Myocyte (in vitro differentiated cells): ENCODE data around the gene GSX2. TPM values are rescaled to one million over a fixed set of nuclear protein-coding genes. Genes with fewer than 3 reads are reported as not detected.
A peak's percentile ranks its signal among the peaks of the same experiment; 100 is the strongest.
"Not testable (repeated sequence)": the region's sequence is repeated elsewhere in the genome, so short reads cannot be mapped to it uniquely, and the experiment has no call there.

Experiments
- DNase-seq: peaks from one replicate; pipeline ENCODE4 v3.0.0-alpha.2; 2012; ENCODE audit warnings: low read depth
- polyA plus RNA-seq: library from polyadenylated mRNA; unstranded; fragments of >200 nt; gene quantifications from one replicate; pipeline ENCODE4 v1.2.1, GENCODE V29; 2012; ENCODE audit warnings: missing spikeins
- total RNA-seq: library from RNA; depleted of rRNA; stranded (reverse); fragments of >200 nt; gene quantifications from 2 replicates; pipeline ENCODE4 v1.2.3, GENCODE V29; 2014

GSX2 gene
- not detected in 2 replicates for total RNA-seq
- polyA plus RNA-seq: 0.08 TPM

DNA sequence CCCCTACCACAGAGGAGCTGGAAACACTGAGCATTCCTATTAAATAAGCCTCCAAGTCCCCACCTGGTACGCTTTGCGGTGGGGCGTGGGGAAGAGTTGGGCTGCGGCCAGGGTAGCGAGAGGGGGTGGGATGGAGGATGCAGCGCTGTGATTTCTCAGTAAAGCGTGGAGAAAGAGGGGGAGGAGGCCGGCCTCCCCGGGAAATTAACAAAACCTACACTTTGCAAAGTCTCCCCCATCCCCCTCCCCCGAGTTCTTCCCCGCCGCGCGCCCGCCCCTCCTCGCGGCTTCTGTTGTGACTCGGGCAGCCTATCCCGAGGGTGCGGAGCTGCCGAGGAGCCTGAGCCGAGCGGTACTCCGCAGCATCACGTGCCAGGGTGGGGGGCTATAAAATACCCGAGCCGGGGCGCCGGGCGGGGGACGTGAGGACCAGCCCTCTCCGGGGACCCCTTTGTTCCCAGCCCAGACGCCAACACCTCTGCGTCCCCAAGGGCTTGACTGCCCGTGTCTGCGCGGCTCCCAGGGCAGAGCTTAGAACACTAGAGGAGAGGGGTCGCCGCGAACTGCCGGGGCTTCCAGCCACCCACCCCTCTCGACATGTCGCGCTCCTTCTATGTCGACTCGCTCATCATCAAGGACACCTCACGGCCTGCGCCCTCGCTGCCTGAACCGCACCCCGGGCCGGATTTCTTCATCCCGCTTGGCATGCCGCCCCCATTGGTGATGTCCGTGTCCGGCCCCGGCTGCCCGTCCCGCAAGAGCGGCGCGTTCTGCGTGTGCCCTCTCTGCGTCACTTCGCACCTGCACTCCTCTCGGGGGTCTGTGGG lies at the start of gene GSX2:
Gene GSX2, plus strand, starts transcription at position 416 of the 827 bp plus-strand sequence. Its CDS starts 182 bp downstream, at position 598.
- DNase-seq: no peak

DNA sequence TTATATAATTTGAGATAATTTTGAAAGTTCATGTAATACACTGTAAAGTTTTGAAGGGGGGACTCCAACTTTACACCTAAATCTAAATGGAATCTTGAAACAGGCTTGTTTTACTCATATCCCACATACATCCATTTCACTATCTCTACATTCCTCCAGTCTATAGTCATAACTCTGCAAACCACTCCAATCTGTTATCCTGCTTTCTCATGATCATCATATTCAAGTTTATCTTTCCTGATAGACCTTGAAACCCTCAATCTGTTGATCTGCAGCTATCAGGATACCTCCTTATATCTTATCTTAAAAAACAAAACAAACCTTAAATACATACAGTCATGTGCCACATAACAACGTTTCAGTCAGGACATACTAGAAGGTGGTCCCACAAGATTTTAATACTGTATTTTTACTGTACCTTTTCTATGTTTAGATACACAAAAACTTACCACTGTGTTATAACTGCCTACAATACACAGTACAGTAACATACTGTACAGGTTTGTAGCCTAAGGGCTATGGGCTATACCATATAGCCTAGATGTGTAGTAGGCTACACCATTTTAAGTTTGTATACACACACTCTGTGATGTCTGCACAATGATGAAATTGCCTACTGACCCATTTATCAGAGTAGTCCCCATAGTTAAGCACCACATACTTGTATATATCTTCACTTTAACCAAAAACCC lies 49.6 kb upstream of the GSX2 start:
- DNase-seq: no peak

DNA sequence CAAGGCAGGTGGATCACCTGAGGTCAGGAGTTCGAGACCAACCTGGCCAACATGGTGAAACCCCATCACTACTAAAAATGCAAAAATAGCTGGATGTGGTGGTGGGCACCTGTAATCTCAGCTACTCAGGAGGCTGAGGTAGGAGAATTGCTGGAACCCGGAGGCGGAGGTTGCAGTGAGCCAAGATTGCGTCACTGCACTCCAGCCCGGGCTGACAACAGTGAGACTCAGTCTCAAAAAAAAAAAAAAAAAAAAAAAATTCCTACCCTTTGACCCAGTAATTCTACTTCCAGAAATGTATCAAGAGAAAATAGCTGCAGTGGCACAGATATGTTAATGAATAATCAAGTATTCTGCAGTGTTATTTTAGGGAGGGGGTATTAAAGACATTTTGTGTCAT lies 46.6 kb upstream of the GSX2 start:
- DNase-seq: not testable (repeated sequence)

GRCh38 chr4:54054501-54054900 lies 45.5 kb upstream of the GSX2 start:
- no peak for DNase-seq

DNA sequence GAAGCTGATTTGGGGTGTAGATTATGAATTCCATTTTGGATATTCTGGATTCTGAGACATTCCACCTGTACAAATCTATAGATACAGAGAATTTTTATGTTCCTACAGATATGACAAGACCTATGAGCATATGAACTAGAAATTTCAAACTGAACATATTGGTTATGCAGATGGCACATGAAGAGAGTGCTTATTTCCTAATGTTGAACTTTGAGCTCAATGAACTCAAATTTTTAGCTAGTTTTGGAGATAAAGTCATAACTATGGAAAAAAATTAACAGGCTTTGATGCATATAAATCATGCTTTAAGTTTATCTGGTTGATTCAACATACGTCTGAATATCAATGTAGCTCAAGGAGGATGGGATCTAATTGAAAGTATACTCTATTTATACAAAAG lies 44.5 kb upstream of the GSX2 start:
- no peak for DNase-seq

GRCh38 chr4:54056360-54056759 lies 43.6 kb upstream of the GSX2 start:
- DNase-seq: no peak

GRCh38 chr4:54058171-54058570 lies 41.8 kb upstream of the GSX2 start:
- no peak for DNase-seq

DNA sequence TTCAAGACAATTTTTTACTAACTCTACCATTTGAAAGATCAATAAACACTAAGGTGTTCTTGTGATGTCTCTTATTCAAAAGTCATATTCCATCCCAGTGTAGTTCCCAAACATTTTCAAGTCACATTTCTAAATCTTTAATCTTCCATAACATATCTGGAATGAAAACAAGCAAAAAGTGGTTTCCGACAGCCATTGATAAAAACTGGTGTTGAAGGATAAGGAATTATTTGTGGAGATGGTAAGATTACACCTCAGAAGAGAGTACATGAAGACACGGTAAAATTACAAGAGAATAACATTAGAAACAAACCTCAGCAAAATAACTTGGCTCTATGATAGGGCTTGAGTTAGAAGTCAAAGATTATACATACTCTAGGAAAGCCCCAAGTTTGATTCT lies 39.8 kb upstream of the GSX2 start:
- DNase-seq: no peak

DNA sequence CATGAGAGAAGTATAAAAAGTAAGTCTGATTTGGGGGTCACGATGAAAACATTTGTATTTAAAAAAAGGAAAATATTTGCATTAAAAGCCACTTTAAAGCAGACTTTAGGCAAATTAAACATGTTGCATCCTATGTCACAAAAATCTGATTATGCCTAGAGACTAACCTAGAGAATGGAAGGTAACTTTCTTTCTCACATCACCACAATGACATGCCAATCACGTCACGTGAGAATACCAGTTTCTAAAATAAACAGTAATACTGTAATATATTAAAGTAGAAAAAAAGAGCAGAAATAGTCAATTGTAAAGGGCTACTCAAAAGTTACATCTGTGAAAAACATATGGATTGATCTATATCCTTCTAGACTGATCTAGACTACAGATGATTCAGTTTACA lies 38.9 kb upstream of the GSX2 start:
- DNase-seq: no peak

GRCh38 chr4:54061873-54062272 lies 38.1 kb upstream of the GSX2 start:
- no peak for DNase-seq

GRCh38 chr4:54062392-54062791 lies 37.6 kb upstream of the GSX2 start:
- no peak for DNase-seq

DNA sequence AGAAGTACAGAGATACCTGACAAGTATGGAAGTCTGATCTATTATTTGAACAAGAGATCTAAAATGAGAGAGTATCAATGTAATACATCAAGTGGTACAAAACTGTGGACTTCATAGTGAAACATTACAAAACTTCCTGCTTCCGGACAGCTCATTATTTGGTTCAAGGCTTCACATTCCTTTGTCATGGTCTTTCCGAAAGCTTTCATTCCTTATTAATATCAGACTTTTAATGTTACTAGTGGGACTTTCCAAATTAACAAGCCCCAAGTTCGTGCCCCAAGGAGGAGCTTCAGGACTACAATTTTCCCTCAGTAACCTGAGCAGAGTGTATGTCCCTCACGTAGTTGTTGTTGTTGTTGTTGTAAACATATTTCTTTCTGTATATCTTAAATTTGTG lies 36.7 kb upstream of the GSX2 start:
- peak; percentile 14 for DNase-seq

GRCh38 chr4:54063737-54064316 lies 36.1 kb upstream of the GSX2 start:
- peak; percentile 33 for DNase-seq

- DNase-seq: peak; percentile 94
Observed at GRCh38 chr4:54064317-54065111, 35.4 kb upstream of the GSX2 start, which contains the start of gene CHIC2. Gene CHIC2 (minus strand): TSS chr4:54064605. CDS start chr4:54064300, 305 bp downstream.

DNA sequence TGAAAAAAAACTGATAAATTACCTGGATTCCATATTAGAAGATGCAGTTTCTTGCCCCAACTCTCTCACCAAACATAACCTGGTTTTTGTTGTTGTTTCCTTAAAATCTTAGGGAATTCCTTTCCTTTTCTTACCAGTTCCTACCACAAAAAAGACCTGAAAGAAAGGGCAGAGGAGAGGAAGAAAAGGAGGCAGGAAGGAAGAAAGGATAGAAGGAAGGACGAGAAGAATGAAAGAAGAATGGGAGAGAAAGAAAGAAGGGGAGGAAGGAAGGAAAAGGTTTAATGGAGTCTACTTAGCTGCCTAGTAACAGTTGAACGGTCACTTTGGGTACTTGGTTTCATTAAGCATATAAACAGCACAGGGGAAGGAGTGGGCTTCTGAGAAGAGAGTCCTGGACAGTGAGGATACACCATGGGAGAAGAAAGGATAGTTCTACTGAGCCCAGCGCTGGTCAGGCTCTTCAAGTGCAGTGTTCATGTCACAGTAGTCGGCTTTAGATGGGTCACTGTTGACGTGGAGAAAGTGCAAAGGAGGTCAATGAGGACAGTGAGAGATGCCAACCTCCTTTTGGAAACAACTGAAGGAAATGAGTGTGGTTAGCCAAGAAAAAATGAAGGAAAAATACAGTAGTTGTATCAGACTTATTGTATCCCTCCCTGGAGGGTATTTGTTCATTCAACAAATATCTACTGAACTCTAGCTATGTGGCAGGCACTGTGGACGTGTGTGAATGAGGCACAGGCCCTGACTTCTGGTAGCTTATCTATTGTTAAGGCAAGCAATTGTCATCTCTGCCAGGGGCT lies 34.5 kb upstream of the GSX2 start:
- peak; percentile 15 for DNase-seq

GRCh38 chr4:54066088-54066415 lies 33.9 kb upstream of the GSX2 start:
- no peak for DNase-seq

GRCh38 chr4:54066718-54067129 lies 33.2 kb upstream of the GSX2 start:
- no peak for DNase-seq

GRCh38 chr4:54067166-54067565 lies 32.8 kb upstream of the GSX2 start:
- DNase-seq: peak; percentile 67

DNA sequence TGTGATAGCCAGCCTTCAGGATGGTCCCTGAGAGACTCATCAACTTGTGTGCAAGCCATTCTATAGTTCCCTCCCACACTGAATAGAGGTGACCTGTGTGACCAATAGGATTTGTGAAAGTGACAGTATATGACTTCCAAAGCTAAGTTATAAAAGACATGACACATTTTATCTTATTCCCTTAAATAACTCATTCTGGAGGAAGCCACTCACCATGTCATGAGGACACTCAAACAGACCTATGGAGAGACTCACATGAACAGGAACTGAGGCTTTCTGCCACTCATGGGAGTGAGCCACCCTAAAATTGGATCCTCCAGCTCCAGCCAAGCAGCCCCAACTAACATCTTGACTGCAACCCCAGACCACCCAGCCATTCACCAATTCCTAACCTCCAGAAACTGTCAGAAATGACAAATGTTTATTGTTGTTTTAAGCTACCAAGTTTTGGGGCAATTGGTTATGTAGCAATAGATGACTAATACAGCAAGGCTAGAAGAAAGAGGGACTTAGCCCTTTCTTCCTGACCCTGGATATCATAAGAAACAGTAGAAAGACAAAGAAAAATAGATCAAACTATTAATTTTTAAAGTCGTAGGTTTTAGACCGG lies 26.6 kb upstream of the GSX2 start:
- no peak for DNase-seq

DNA sequence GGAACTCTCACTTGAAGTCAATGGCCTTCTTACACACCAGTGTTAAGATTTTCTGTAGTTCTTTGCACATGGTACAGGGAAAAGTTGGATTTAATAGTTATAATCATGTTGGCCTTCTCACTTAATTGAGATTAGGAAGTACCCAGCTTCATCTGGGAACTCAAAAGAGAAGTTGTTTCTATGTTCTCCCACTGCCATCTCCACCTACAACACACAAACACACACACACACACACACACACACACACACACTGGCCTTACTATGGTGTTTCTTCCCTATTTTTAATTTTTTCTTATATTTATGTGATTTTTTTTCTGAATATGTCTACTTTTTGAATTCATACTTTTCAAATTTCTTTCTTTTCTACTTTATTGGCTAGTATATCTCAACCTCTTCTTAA lies 25.6 kb upstream of the GSX2 start:
- DNase-seq: no peak
